ENCODE data around the gene CPNE4.

GRCh38 chr3:131804565-131805133 lies 230.2 kb downstream of the CPNE4 start:
- TF ChIP-seq EZH2 (IDR thresholded peaks at IDR 0.05; ENCODE audit: borderline replicate concordance, low read depth, low read length, severe bottlenecking): no peak
- TF ChIP-seq CTCF (IDR thresholded peaks at IDR 0.05; ENCODE audit: extremely low read depth in 1 of 2, insufficient read depth in 1 of 2, low read depth in 1 of 2, low read length in 2 of 2): no peak

Data from endothelial cell of umbilical vein (primary cell).